Astrocyte of the spinal cord (primary cell): Measurements from ENCODE around the gene NOG.

ENCODE experiments used
- DNase-seq: peaks from one replicate; pipeline ENCODE4 v3.0.0; 2011; ENCODE audit warnings: low read depth, low spot score
- H3K4me3 ChIP-seq: 2 replicates; pipeline ENCODE4 v1.5.1; 2011; ENCODE audit warnings: low read depth, mild to moderate bottlenecking, low read length, moderate library complexity
- CTCF ChIP-seq: IDR thresholded peaks from 2 replicates; pipeline ENCODE4 v1.5.1; 2012; ENCODE audit warnings: low read depth, mild to moderate bottlenecking, low read length, inconsistent platforms
- in situ Hi-C: cut with HindIII; loops from 2 replicates; pipeline ENCODE4 v1.10.0; 2017; ENCODE audit warnings: low sequenced_read_pairs

Gene NOG

DNA sequence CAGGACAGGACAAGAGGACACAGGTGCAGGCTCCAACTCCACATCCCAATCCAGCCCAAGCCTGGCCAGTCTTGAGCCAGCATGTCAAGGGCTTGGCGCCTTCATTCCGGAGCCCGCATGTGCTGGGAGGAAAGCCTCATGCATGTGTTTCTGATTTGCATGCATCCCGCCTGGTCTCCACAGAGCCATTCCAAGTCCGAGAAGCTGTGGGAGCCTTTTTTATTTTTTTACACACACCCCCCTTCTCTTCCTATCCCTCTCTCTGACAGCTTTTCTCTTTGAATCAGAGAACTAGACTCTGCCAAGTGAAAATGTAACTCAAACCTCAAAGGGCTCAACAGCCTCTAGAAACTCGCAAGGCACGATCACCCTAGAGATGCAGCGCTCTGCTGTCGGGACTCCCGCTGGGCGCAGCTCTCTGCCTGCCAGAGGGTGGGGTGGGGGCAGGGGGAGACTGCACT lies 45.1 kb downstream of the NOG start:
- peak; percentile 6 for DNase-seq
- no peak for TF ChIP-seq CTCF
- in situ Hi-C loops: no loop called here
- H3K4me3 ChIP-seq: no peak overlapping the region

GRCh38 chr17:56639517-56639916 lies 46.0 kb downstream of the NOG start:
- in situ Hi-C loops: no loop called here
- H3K4me3 ChIP-seq: no peak overlapping the region
- no peak for TF ChIP-seq CTCF
- DNase-seq: no peak

DNA sequence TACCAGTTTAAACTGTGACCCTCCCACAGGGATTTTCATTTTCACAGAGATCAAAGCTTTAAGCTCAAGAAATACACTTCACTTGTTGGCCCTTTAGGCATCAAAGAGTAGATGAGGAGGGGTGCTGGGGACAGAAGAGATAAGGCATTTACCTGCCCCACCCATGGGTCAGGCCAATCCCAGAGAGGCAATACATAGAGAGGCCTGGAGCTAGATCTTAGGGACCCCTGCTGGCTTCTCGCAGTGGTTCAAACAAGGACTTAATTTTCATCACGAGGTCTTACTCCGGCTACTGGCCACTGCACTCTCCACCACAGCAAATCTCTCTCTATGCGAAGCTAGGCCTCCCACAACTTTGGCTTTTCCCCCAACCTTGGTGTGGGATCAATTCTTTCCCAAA lies 46.6 kb downstream of the NOG start:
- in situ Hi-C loops: no loop called here
- no peak overlapping the region for H3K4me3 ChIP-seq
- no peak for DNase-seq
- TF ChIP-seq CTCF: no peak

GRCh38 chr17:56641373-56641772 lies 47.9 kb downstream of the NOG start:
- in situ Hi-C loops: no loop called here

DNA sequence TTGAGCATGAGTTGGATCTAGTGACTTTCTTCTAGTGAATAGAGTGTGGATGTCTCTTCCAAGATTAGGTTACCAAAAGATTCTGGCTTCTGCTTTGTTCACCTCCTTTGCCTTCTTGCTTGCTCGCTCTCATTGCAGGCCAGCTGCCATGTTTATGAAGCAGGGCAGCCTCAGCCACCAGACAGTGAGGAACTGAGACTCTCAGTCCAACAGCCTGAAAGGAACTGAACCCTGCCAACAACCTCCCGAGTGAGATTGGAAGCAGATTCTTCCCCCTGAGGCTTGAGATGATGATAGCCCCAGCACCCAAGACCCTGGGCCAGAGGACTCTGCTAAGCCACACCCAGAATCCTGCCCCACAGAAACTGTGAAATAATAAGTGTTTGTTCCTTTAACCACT lies 48.4 kb downstream of the NOG start:
- TF ChIP-seq CTCF: no peak
- in situ Hi-C loops: no loop called here
- no peak for DNase-seq
- H3K4me3 ChIP-seq: no peak overlapping the region

More at GRCh38 chr17:56641373-56641772, 47.9 kb downstream of the NOG start:
- H3K4me3 ChIP-seq: no peak overlapping the region
- TF ChIP-seq CTCF: no peak
- DNase-seq: no peak

DNA sequence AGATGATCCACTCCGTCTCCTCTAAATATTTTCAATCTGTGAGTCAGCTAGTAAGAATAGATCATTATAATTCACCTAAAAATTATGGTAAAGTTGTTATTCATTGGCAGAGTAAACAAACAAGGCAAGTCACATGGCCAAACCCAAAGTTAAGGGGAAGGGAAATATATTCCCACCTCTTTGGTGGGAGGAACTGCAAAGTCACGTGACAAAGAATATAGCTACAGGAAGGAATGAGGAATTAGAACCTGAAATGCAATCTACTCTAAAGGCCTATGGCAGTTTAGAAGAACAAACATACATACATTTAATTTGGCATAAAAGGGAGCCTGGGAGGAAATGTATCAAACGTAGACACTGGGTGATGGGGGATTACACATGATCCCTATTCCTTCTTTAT lies 48.9 kb downstream of the NOG start:
- no peak for TF ChIP-seq CTCF
- DNase-seq: no peak
- in situ Hi-C loops: no loop called here
- H3K4me3 ChIP-seq: no peak overlapping the region
